ENCODE measurements around the gene GPR137B.

DNA sequence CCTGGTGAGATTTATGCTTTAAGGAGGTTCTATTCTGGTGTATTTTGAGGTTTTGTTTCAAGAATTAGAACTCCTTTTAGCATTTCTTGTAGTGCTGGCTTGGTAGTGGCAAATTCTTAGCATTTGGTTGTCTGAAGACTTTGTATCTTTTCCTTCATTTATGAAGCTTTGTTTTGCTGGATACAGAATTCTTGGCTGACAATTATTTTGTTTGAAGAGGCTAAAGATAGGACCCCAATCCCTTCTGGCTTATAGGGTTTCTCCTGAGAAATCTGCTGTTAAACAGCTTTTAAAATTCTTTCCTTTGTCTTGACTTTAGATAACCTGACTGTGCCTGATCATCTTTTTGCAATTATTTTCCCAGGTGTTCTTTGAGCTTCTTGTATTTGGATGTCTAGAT is 58.6 kb downstream of the GPR137B start:
- TF ChIP-seq, protein P1, sequence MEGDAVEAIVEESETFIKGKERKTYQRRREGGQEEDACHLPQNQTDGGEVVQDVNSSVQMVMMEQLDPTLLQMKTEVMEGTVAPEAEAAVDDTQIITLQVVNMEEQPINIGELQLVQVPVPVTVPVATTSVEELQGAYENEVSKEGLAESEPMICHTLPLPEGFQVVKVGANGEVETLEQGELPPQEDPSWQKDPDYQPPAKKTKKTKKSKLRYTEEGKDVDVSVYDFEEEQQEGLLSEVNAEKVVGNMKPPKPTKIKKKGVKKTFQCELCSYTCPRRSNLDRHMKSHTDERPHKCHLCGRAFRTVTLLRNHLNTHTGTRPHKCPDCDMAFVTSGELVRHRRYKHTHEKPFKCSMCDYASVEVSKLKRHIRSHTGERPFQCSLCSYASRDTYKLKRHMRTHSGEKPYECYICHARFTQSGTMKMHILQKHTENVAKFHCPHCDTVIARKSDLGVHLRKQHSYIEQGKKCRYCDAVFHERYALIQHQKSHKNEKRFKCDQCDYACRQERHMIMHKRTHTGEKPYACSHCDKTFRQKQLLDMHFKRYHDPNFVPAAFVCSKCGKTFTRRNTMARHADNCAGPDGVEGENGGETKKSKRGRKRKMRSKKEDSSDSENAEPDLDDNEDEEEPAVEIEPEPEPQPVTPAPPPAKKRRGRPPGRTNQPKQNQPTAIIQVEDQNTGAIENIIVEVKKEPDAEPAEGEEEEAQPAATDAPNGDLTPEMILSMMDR (IDR thresholded peaks at IDR 0.05): no peak
- TF ChIP-seq POLR2A (IDR thresholded peaks at IDR 0.05): no peak
- TF ChIP-seq EP300 (IDR thresholded peaks at IDR 0.05; ENCODE audit: low read depth): no peak

Data from transverse colon (tissue), 3 donors.